ENCODE data around the gene RNASEH2B.

Gene RNASEH2B

DNA sequence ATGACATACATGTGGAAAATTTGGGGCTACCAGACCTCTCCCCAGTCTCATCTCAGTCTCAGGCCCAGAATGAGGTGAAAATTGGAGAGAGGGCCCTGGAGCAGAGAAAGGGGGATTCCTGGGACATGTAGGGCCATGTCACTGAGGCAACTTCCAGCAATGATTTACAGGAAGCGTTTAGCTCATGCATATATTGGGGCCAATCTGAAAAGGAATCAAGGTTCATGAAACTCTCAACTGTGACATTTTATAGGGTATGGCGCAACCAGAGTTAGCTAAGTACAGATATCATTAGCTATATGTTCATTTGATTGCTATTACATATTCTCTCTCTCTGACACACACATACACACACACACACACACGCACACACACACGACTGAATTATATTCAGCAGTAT lies 86.3 kb downstream of the RNASEH2B start:
- DNase-seq (ENCODE audit: low read depth), result no peak

DNA sequence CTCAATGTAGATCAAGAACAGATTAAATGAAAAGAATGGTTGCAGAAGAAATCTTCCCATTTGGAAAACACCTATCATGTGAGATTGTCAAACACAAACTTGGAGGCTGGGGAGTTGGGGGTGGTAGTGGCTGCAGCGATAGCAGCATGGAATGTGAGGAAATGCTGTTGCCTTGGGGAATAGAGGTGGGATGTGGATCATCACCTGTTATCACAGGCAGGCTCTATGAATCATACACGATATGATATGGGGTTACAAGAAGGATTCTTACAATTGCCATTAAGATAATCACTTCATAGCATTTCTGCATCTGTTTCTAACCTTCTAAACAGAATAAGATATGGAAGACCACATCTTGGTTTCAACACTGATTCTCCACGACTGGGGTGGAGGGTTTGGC lies 88.7 kb downstream of the RNASEH2B start:
- DNase-seq (ENCODE audit: low read depth), result no peak

DNA sequence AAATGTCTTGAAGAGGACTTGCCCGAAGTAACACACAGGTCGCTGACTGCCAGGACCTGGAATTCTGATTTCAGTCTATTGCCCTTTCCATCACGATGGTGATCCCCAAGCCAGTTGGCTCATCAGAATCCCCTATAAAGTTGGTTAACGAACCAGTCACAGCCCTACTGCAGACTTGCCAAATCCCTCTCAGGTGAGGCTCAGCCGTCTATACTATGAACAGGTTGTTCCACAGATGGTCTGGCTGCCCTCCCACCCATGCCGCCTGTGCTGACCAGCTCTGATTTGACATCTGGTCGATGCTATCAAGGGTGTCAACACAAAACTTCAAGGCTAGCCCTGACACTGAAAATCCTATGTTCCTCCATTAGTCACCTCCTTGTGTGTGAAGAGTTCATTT lies 90.0 kb downstream of the RNASEH2B start:
- no peak for DNase-seq (ENCODE audit: low read depth)

DNA sequence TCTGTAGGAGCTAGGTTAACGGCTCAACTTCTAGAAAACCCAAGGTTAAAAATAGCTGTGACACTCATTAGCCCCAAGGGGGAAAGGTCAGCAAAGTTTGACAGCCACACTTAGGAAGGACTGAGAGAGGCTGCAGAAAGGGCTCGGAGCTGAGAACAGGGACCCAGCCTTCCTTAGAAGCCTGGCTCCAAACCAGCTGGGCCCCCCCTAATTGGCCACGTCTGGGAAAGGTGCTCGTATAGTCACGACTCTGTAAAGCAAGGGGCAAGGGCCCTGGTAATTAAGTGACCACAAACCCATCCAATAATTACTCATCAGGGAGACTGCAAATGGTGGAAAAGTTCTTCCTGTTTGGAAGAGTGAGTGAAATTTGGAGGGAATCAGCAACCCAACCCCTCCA lies 90.5 kb downstream of the RNASEH2B start:
- no peak for DNase-seq (ENCODE audit: low read depth)

DNA sequence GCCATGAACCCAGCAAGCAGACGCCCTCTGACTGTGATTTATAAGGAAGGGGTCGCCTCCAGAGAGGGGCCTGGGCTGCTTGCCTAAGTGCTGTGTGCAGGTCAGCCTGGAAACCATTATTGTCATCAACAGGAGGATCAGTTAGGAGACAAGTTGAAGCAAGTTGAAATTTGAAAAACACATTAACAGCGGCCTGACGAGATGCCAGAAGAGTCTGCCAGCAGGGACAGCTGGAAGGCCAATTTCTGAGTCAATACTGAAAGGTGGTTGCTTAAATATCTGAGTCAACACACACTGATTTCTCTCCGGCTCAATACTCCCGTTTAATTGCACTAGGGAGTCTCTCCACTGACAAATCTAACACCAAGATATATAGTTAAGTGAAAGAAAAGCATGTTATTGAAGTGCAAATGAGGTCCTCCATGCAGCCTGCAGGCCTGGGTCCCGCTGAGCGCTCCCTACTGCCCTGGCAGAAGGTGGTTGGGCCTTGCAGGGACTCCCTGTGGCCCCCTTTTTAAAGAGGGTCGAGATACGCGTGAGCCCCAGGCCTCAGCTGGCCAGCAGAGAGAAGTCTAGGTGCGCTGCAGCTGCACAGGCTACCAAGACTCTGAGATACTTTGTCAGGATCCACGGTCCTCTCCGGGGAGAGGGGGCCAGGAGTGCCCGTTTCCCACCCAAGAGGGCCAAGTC lies 91.1 kb downstream of the RNASEH2B start:
- peak; percentile 74 for DNase-seq (ENCODE audit: low read depth)

DNA sequence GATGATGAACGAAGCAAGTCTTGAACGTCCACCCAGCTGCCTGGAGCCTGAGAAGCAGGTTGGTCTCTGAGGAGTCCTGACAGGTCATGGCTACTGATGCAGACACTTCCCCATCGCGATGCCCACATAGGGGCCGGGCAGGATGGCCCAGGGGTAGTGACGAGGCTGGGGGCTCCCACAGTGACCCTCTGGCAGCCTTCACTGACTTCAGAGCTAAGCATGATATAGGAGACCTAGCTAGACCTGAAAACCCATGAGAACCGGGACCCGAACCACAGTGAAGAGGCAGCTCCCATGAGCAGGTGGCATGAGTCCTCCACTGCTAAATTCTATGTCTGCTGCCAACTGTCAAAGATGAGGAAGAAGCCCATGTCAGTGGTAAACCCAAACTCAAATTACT lies 91.7 kb downstream of the RNASEH2B start:
- DNase-seq (ENCODE audit: low read depth), result no peak

DNA sequence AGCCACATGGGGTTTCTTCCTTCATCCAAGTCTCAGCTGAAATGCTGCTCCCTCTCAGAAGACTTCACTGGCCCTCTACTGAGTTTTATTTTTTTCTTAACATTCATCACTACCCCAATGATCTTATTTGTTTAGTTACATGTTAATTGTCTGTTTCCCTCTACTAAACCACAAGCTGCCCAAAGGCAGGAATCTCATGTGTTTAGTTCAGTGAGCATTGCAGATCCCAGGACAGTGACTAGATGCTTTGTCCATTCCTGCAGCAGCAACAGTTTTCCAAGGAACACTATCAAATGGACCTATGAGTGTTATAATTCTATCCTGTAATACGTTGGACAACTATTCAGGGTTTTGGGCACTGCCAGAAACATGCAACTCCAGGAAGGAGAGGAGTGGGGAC lies 93.1 kb downstream of the RNASEH2B start:
- no peak for DNase-seq (ENCODE audit: low read depth)

DNA sequence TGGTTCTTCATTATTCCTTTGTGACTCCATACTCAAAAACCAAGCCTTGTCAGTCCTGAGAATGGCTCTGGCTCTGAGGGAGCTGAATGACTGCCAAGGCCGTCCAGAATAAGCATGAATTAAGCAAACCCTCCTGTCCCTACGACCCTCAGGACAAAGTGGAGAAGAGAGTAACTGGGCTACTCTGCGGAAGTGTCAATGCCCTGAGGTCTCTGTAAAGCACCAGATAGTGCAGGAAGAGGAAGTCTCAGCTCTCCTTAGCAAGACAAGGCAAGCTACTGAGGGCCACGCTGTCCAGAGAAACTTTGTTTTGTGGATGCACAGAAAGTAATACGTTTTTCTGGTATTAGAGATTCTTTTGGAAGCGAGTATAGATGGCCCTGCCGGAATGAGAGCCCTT lies 94.1 kb downstream of the RNASEH2B start:
- no peak for DNase-seq (ENCODE audit: low read depth)

DNA sequence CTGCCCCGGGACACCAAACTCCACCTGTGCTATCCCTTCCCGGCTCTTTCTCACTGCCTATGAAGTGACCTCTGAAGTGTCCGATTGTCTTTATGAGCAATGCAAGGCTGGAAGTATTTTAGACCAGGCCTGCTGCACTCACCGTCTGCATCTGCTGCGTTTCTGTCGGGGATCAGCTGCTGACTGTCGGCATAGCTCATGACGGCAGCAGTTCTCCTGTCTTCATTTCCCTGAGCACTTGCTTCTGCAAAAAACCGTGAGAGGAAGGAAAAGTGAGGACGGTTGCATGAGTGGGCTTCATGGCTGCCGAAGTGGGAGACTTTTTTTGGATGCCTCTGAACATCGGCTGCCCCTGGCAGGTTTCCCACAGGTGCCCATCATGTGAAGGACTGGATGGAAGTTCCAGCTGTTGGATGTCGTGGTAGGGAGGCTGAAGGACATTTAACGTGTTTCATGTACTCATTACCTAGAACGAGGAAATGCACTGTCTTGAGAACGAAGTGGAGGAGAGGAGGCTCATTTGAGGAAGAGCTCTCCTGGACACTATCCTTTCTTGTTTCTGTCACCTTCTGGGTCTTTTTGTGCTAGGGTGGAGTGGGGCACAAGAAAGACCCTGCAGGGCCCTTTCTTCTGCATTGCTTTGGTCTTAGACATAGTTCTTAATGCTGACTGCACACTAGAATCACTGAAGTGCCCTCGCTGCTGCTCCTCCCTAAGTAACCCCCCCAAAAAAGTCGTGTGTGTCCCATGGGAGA lies 94.7 kb downstream of the RNASEH2B start:
- no peak for DNase-seq (ENCODE audit: low read depth)

DNA sequence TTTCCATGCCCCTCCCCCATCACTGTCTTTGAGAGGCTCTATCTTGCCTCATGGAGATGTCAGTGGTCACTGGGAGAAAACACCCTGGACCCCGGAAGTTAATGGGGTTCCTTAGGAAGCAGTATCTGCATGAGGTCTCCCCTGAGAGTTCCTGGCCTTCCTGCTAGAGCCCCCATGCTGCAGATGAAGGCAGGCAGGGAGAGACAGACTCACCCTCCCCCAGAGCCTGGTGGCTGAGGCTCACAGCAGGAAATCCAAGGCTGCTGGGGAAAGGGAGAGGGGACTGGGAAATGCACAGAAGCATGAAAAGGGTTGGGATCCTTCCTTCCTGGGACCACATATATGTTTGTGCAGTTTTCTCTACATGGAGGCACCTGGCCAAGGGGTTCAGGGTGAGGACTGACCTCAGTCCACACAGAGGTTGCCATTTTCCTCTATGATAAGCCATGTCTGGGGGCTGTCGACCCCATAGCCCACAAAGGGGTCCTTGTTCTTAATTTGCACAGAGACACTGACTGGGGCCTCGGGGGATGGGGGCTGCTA lies 95.4 kb downstream of the RNASEH2B start:
- DNase-seq (ENCODE audit: low read depth), result no peak

DNA sequence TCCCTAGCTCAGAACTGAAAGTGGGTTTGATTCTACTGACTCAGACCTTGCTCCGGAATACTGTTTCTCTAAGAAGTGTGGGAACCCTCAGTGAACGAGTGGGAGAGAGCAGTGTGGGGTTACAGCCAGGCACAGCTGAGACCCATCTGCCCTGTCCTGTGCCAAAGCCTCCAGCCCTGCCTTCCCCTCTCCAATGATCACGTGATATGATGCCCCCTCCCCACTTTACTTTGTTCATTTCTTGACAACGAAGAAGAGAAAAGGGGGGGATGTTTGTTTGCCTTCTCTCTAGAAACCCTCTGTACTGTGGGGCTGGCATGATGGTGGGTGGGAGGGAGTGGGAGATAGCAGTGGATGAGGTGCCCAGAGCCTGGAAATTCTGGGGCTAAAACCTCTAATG lies 96.0 kb downstream of the RNASEH2B start:
- no peak for DNase-seq (ENCODE audit: low read depth)

Measured in stromal cell of bone marrow (primary cell).